Right lobe of liver (tissue), 6 donors: ENCODE data around the gene CIB4. TPM values are rescaled to one million over a fixed set of nuclear protein-coding genes. Genes with fewer than 3 reads are reported as not detected.

Experiments used
- ATAC-seq, 4 donors: fragments of 200-7000 bp; cut with Tn5 transposase; one replicate each; pipeline ENCODE4 v1.9.1; 2020; ENCODE audit warnings: mild to moderate bottlenecking in 4 of 4, moderate library complexity in 4 of 4
- DNase-seq, 3 donors: peaks; one replicate each; pipeline ENCODE4 v3.0.0-alpha.2; 2020
- H3K27ac ChIP-seq, 3 donors: fragments of 200-600 bp; one replicate each; pipeline ENCODE4 v1.8.0; 2022
- H3K27me3 ChIP-seq, 2 donors: fragments of 200-600 bp; one replicate each; pipeline ENCODE4 v1.8.0; 2022
- H3K36me3 ChIP-seq, 4 donors: fragments of 200-600 bp; sonication (generic) in 1 of 4; one replicate each; pipeline versions ENCODE4 v1.5.1 to v1.8.0; 2017 to 2022; ENCODE audit warnings: control low read depth in 1 of 4
- H3K4me1 ChIP-seq, 4 donors: fragments of 200-600 bp; sonication (generic) in 1 of 4; one replicate each; pipeline versions ENCODE4 v1.5.1 to v1.8.0; 2017 to 2022; ENCODE audit warnings: control low read depth in 1 of 4
- H3K4me3 ChIP-seq, 3 donors: fragments of 200-600 bp; one replicate each; pipeline ENCODE4 v1.8.0; 2022
- H3K9me3 ChIP-seq, 4 donors: fragments of 200-600 bp; sonication (generic) in 1 of 4; one replicate each; pipeline versions ENCODE4 v1.5.1 to v1.8.0; 2017 to 2022; ENCODE audit warnings: control low read depth in 1 of 4
- POLR2A ChIP-seq: fragments of 450-650 bp; IDR thresholded peaks from one replicate; pipeline ENCODE4 v1.6.1; 2017; ENCODE audit warnings: antibody characterized with exemption, mild to moderate bottlenecking
- WGBS: methylation state at CpG from one replicate; pipeline ENCODE4 v1.1.6; 2018; ENCODE audit warnings: low coverage, low lambda C conversion rate; ENCODE audit not compliant: insufficient coverage; ENCODE audit errors: missing lambda C conversion rate; 5-methylcytosine and 5-hydroxymethylcytosine counted together
- intact Hi-C, 2 donors: fragments of 100-400 bp; cut with DNase I; formaldehyde crosslinking; loops; one replicate each; pipeline versions ENCODE4 v1.11.2 to v1.14.1; 2022
- small RNA-seq, 2 experiments: library from RNA; depleted of rRNA; stranded (forward); fragments of <200 nt; gene quantifications; one replicate each; pipeline ENCODE3, GENCODE V24; 2016
- total RNA-seq, 6 experiments: library from RNA; depleted of rRNA in 2 of 6; stranded (reverse); fragments of >200 nt in 2 of 6; fragmentation: NEBNext Ultra II Directional in 3 of 6; extraction: Animal tissue kit (Norgen Biotek cat#: 25700) in 3 of 6; gene quantifications; one replicate each; pipeline versions ENCODE4 v1.1.0 to v1.2.4, GENCODE V29; 2016 to 2023
- TF ChIP-seq, protein P1 (sequence below), 4 donors: fragments of 200-600 bp in 3 of 4; fragments of 450-650 bp in 1 of 4; IDR thresholded peaks; one replicate each; pipeline versions ENCODE4 v1.5.1 to v1.8.0; 2016 to 2022; ENCODE audit warnings: antibody characterized with exemption in 4 of 4, mild to moderate bottlenecking in 2 of 4
- donor health status: DM: no; HTN: yes; CAD: no.
- donor health status: DM: no; HTN: no; CAD: no.
- donor health status: DM: no; HTN: no; CAD: no.
- donor health status: DM: no; HTN: yes; CAD: no.
- donor health status: DM: no; HTN: yes; CAD: no.

The CIB4 gene
- total RNA-seq, 6 experiments from 2014 or later: not detected

GRCh38 chr2:26533661-26534060, 107.5 kb downstream of the CIB4 start:
- ATAC-seq (no peak), DNase-seq (no peak)
- no peaks in the 10 kb centered on the region for H3K36me3 ChIP-seq
- H3K27me3 ChIP-seq: no peaks in the 10 kb centered on the region
- no peak for TF ChIP-seq POLR2A
- TF ChIP-seq, protein P1, sequence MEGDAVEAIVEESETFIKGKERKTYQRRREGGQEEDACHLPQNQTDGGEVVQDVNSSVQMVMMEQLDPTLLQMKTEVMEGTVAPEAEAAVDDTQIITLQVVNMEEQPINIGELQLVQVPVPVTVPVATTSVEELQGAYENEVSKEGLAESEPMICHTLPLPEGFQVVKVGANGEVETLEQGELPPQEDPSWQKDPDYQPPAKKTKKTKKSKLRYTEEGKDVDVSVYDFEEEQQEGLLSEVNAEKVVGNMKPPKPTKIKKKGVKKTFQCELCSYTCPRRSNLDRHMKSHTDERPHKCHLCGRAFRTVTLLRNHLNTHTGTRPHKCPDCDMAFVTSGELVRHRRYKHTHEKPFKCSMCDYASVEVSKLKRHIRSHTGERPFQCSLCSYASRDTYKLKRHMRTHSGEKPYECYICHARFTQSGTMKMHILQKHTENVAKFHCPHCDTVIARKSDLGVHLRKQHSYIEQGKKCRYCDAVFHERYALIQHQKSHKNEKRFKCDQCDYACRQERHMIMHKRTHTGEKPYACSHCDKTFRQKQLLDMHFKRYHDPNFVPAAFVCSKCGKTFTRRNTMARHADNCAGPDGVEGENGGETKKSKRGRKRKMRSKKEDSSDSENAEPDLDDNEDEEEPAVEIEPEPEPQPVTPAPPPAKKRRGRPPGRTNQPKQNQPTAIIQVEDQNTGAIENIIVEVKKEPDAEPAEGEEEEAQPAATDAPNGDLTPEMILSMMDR (IDR thresholded peaks at IDR 0.05): no peak
- H3K27ac ChIP-seq: no peak overlapping the region
- H3K4me1 ChIP-seq: no peaks in the 10 kb centered on the region
- 70% methylated on average over 4 of the region's 7 CpGs for WGBS
- no peak overlapping the region for H3K4me3 ChIP-seq
- intact Hi-C loops: no loop called here
- H3K9me3 ChIP-seq: no peaks in the 10 kb centered on the region

GRCh38 chr2:26532301-26533250, 108.6 kb downstream of the CIB4 start:
- ATAC-seq (no peak), DNase-seq (no peak)
- H3K9me3 ChIP-seq: no peaks in the 10 kb centered on the region
- no peak overlapping the region for H3K4me3 ChIP-seq
- H3K27ac ChIP-seq: no peak overlapping the region
- no peaks in the 10 kb centered on the region for H3K36me3 ChIP-seq
- no peaks in the 10 kb centered on the region for H3K4me1 ChIP-seq
- TF ChIP-seq, protein P1 (IDR thresholded peaks at IDR 0.05): no peak
- no peak for TF ChIP-seq POLR2A
- H3K27me3 ChIP-seq: no peaks in the 10 kb centered on the region
- 90% methylated on average over 5 of the region's 12 CpGs for WGBS
- intact Hi-C loops: no loop called here

Small RNAs within 50 kb of the gene (small RNA-seq; reads per million reads assigned to genes)
- 0 reads per million in 2 experiments for gene AC015977.1

Other genes starting within 250 kb of the CIB4 start
- under 1 TPM in 2 of 6 experiments, not detected in 4; 0.31 TPM for gene DRC1, start 239.4 kb downstream of the CIB4 start, total RNA-seq
- gene OTOF, start 163.2 kb downstream of the CIB4 start, total RNA-seq: under 1 TPM in 2 of 6 experiments, not detected in 4; 0.06 to 0.12 TPM
- under 1 TPM; 0.18 to 0.43 (median 0.33) TPM for gene KCNK3, start 51.4 kb upstream of the CIB4 start, total RNA-seq
- 10 to 100 TPM; 14.2 to 73.9 (median 27.2) TPM for gene SLC35F6, start 122.9 kb upstream of the CIB4 start, total RNA-seq
- gene CENPA, start 144.7 kb upstream of the CIB4 start, total RNA-seq: 1 to 10 TPM in 1 of 6 experiments, under 1 TPM in 4, not detected in 1; 0.18 to 1.3 (median 0.56) TPM
- not detected for gene DPYSL5, start 206.8 kb upstream of the CIB4 start, total RNA-seq